ENCODE data around the gene SNX22. TPM values are rescaled to one million over a fixed set of nuclear protein-coding genes. Genes with fewer than 3 reads are reported as not detected.

Gene SNX22
- total and polyA plus RNA-seq, 9 of the 15 experiments (the other 6 are each of a cell fraction or from before 2014, with no cell fraction given) = 0.91 to 3.0 (median 2.0) TPM

DNA sequence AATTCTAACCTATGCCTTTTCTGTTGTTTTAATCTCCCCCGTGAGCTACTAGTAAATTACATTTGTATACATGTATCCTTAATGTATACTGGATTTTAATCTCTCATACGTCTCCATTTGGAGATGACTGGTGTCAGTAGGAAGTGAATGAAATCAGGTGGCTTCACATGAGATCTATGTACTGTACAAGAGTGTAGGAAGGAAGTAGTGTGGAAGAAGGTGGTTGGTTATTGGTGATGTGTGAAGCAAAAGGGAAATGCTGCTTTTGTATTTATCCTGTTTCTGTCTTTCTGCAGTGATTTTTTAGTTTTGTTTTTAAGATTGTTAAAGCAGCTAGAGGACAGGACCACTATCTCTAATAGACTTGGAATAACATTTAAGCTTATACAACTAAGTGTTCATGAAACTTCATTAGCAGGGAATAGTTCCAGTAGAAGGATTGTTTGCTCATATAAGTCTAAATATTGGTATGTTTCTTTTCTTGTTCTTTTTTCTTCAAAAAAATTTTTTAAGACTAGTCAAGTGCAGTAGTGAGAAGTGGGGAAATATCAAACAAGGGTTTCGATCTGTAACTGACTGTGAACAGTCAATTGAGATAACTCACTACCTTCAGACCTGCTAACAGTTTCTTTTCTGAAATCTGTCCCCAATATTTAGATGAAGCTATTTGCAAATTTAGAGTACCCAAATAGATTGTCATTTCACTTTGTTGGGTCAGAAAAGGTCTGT, 40.4 kb upstream of the SNX22 start:
- Histone ChIP-seq H3K27me3 (ENCODE audit: control insufficient read depth in 2 of 2, insufficient read depth in 2 of 2, low read length in 2 of 2) (no peaks in the 10 kb centered on the region), H3K4me2 (ENCODE audit: insufficient read depth, low read length) (no peak overlapping the region), H3K4me1 (replicated peaks in 1 of 2; ENCODE audit: control insufficient read depth in 2 of 2, insufficient read depth in 2 of 2, low read length in 2 of 2) (peaks cover 3 to 9% of the 10 kb centered on the region in 2 experiments; a peak in 4 of 5 replicates), H3K9ac (ENCODE audit: insufficient read depth in 1 of 2, low read depth in 2 of 2, low read length in 2 of 2) (no peak overlapping the region), H3K4me3 (no peak overlapping the region), H3K27ac (ENCODE audit: extremely low read depth, low read depth, low read length) (no peak overlapping the region; the same call in 2 of the 3 replicates), H3K9me3 (replicated peaks; ENCODE audit: control insufficient read depth, insufficient read depth, low read depth, low read length) (no peaks in the 10 kb centered on the region), H3K9me1 (ENCODE audit: control insufficient read depth, insufficient read depth, low read length) (no peaks in the 10 kb centered on the region), H2AFZ (ENCODE audit: low read depth, low read length) (no peak overlapping the region), H3K36me3 (ENCODE audit: control insufficient read depth, insufficient read depth, low read length) (peaks cover 47% of the 10 kb centered on the region), H4K20me1 (replicated peaks; ENCODE audit: control insufficient read depth, insufficient read depth, low read length) (peaks cover 24% of the 10 kb centered on the region), H3K79me2 (ENCODE audit: control insufficient read depth, insufficient read depth, low read length) (peaks cover 60% of the 10 kb centered on the region)
- POLR2A ChIA-PET = interaction anchor here (0.8 to 2.6 kb wide), 8 partner anchors 9 to 189 kb away, joined by 3 to 11 read pairs (median 4); partner anchors contain the start of genes CIAO2A and SNX1
- no peak for FAIRE-seq
- BruUV-seq (replicated peaks) = no TSS peak
- DNase-seq (ENCODE audit: extremely low read depth in 1 of 4, low spot score in 3 of 4) = no peak
- CTCF ChIA-PET (ENCODE audit: low intra/inter-chr PET ratio) = no interaction called here
- in situ Hi-C loops (cut with MboI) = no loop called here
- no peak for ATAC-seq
- WGBS (ENCODE audit: insufficient coverage, low coverage, missing lambda C conversion rate) = 66% methylated on average over 3 of the region's 3 CpGs
- intact Hi-C loops (cut with micrococcal nuclease) = no loop called here
- TF ChIP-seq KLF6 (CRISPR knock-in tag; IDR thresholded peaks at IDR 0.05; ENCODE audit: borderline replicate concordance) (no peak), NR4A1 (CRISPR knock-in tag; IDR thresholded peaks at IDR 0.05) (no peak), NR4A1 (tag; IDR thresholded peaks at IDR 0.05) (no peak), PHB2 (IDR thresholded peaks at IDR 0.05; ENCODE audit: low read depth) (no peak), NELFE (IDR thresholded peaks at IDR 0.05; ENCODE audit: insufficient read depth, insufficient read length) (no peak), PHF20 (IDR thresholded peaks at IDR 0.05; ENCODE audit: partially characterized antibody) (no peak), CEBPB (tag; IDR thresholded peaks at IDR 0.05) (no peak), NR1H2 (CRISPR knock-in tag; IDR thresholded peaks at IDR 0.05) (no peak), MYC (IDR thresholded peaks at IDR 0.05; ENCODE audit: low read depth, low read length) (no peak), MYC (CRISPR knock-in tag; IDR thresholded peaks at IDR 0.05; ENCODE audit: borderline replicate concordance, low read depth) (no peak), ZNF133 (CRISPR knock-in tag; IDR thresholded peaks at IDR 0.05) (no peak), XRCC4 (IDR thresholded peaks at IDR 0.05; ENCODE audit: extremely low read depth, insufficient read depth, insufficient read length) (no peak), ZNF586 (CRISPR knock-in tag; conservative IDR thresholded peaks at IDR 0.05) (no peak), ZNF668 (CRISPR knock-in tag; IDR thresholded peaks at IDR 0.05) (no peak), USF2 (CRISPR knock-in tag; IDR thresholded peaks at IDR 0.05) (no peak), MAZ (CRISPR knock-in tag; conservative IDR thresholded peaks at IDR 0.05 in 1 of 2, IDR thresholded peaks at IDR 0.05 in 1 of 2) (no peak)
- TF ChIP-seq, protein P1, sequence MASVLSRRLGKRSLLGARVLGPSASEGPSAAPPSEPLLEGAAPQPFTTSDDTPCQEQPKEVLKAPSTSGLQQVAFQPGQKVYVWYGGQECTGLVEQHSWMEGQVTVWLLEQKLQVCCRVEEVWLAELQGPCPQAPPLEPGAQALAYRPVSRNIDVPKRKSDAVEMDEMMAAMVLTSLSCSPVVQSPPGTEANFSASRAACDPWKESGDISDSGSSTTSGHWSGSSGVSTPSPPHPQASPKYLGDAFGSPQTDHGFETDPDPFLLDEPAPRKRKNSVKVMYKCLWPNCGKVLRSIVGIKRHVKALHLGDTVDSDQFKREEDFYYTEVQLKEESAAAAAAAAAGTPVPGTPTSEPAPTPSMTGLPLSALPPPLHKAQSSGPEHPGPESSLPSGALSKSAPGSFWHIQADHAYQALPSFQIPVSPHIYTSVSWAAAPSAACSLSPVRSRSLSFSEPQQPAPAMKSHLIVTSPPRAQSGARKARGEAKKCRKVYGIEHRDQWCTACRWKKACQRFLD (CRISPR knock-in tag; IDR thresholded peaks at IDR 0.05) = no peak
- TF ChIP-seq, protein P2, sequence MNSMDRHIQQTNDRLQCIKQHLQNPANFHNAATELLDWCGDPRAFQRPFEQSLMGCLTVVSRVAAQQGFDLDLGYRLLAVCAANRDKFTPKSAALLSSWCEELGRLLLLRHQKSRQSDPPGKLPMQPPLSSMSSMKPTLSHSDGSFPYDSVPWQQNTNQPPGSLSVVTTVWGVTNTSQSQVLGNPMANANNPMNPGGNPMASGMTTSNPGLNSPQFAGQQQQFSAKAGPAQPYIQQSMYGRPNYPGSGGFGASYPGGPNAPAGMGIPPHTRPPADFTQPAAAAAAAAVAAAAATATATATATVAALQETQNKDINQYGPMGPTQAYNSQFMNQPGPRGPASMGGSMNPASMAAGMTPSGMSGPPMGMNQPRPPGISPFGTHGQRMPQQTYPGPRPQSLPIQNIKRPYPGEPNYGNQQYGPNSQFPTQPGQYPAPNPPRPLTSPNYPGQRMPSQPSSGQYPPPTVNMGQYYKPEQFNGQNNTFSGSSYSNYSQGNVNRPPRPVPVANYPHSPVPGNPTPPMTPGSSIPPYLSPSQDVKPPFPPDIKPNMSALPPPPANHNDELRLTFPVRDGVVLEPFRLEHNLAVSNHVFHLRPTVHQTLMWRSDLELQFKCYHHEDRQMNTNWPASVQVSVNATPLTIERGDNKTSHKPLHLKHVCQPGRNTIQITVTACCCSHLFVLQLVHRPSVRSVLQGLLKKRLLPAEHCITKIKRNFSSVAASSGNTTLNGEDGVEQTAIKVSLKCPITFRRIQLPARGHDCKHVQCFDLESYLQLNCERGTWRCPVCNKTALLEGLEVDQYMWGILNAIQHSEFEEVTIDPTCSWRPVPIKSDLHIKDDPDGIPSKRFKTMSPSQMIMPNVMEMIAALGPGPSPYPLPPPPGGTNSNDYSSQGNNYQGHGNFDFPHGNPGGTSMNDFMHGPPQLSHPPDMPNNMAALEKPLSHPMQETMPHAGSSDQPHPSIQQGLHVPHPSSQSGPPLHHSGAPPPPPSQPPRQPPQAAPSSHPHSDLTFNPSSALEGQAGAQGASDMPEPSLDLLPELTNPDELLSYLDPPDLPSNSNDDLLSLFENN (IDR thresholded peaks at IDR 0.05; ENCODE audit: low read depth in 2 of 2, low read length in 2 of 2) = no peak

All from K562 (cell line).